ENCODE data around the gene ZNF32. TPM values are rescaled to one million over a fixed set of nuclear protein-coding genes. Genes with fewer than 3 reads are reported as not detected.

Gene ZNF32
- total and polyA plus RNA-seq, 2 of the 8 experiments (the other 6 are each of a cell fraction or from before 2014, with no cell fraction given) = 17.2 to 22.5 TPM

GRCh38 chr10:43640603-43641002 is 8.1 kb downstream of the ZNF32 start:
- no peak overlapping the region for H2BK20ac ChIP-seq (ENCODE audit: low read length)
- POLR2A ChIA-PET (ENCODE audit: partially characterized antibody) = no interaction called here
- H3K9ac ChIP-seq (replicated peaks in 1 of 4; ENCODE audit: extremely low read depth in 1 of 4, low read depth in 3 of 4, low read length in 3 of 4) = no peak overlapping the region
- no peaks in the 10 kb centered on the region for H4K20me1 ChIP-seq (replicated peaks in 1 of 2; ENCODE audit: control insufficient read depth in 1 of 2, insufficient read depth in 2 of 2, low read length in 2 of 2)
- DNase-seq (ENCODE audit: low read depth in 1 of 2, low spot score in 2 of 2) = no peak
- no peak overlapping the region for H3K23ac ChIP-seq (ENCODE audit: insufficient read length)
- H4K5ac ChIP-seq (ENCODE audit: insufficient read length, low read depth, low read length) = no peak overlapping the region
- no peaks in the 10 kb centered on the region for H3K4me1 ChIP-seq (replicated peaks in 1 of 4; ENCODE audit: control insufficient read depth in 3 of 4, insufficient read depth in 4 of 4, low read length in 3 of 4)
- H4K8ac ChIP-seq (ENCODE audit: extremely low read depth, insufficient read depth, low read length) = no peak overlapping the region
- H2BK12ac ChIP-seq (ENCODE audit: low read depth, low read length) = no peak overlapping the region
- H3K36me3 ChIP-seq (ENCODE audit: control insufficient read depth in 2 of 4, insufficient read depth in 4 of 4, low read length in 3 of 4) = peaks cover 4 to 36% (median 21%) of the 10 kb centered on the region in 4 experiments
- H3K56ac ChIP-seq (replicated peaks; ENCODE audit: insufficient read length, low read depth, low read length) = no peak overlapping the region
- CTCF ChIA-PET (ENCODE audit: partially characterized antibody) = no interaction called here
- no peak for TF ChIP-seq POLR2A (IDR thresholded peaks at IDR 0.05; ENCODE audit: control extremely low read depth in 1 of 2, low read depth in 2 of 2, low read length in 2 of 2)
- TF ChIP-seq EGR1 (IDR thresholded peaks at IDR 0.05; ENCODE audit: borderline replicate concordance, low read depth, low read length) = no peak
- TF ChIP-seq SAP30 (IDR thresholded peaks at IDR 0.05; ENCODE audit: insufficient read depth, insufficient replicate concordance, low read length) = no peak
- TF ChIP-seq RNF2 (IDR thresholded peaks at IDR 0.05; ENCODE audit: borderline replicate concordance, low read depth, low read length, missing control alignments, poor library complexity, severe bottlenecking) = no peak
- no peak overlapping the region for H3K4me3 ChIP-seq (ENCODE audit: extremely low read depth in 1 of 4, insufficient read depth in 2 of 4, low read depth in 3 of 4, low read length in 4 of 4)
- H3K27me3 ChIP-seq (replicated peaks in 1 of 4; ENCODE audit: control insufficient read depth in 3 of 4, extremely low read depth in 1 of 4, insufficient read depth in 3 of 4, low read length in 3 of 4) = no peaks in the 10 kb centered on the region
- no peak overlapping the region for H2BK5ac ChIP-seq (ENCODE audit: low read depth, low read length)
- H3K79me2 ChIP-seq (ENCODE audit: control insufficient read depth in 1 of 2, insufficient read depth in 2 of 2, low read length in 2 of 2) = no peaks in the 10 kb centered on the region
- no peak overlapping the region for H2BK15ac ChIP-seq (ENCODE audit: low read length)
- peaks cover 39 to 44% of the 10 kb centered on the region in 2 experiments for H3K9me3 ChIP-seq (ENCODE audit: insufficient read depth in 2 of 2, low read depth in 1 of 2, low read length in 1 of 2)
- H2AFZ ChIP-seq (ENCODE audit: low read length) = no peak overlapping the region
- no peaks in the 10 kb centered on the region for H3K79me1 ChIP-seq (ENCODE audit: low read depth, low read length)
- H3K14ac ChIP-seq (ENCODE audit: insufficient read length) = no peak overlapping the region
- no peak overlapping the region for H3K4me2 ChIP-seq (ENCODE audit: insufficient read depth in 1 of 2, low read depth in 2 of 2, low read length in 2 of 2)
- FAIRE-seq = no peak
- no peak overlapping the region for H2BK120ac ChIP-seq (replicated peaks; ENCODE audit: low read depth, low read length)
- no peak overlapping the region for H4K91ac ChIP-seq (replicated peaks; ENCODE audit: insufficient read length, low read length)
- no peak overlapping the region for H2AK5ac ChIP-seq (ENCODE audit: low read depth, low read length)
- no peaks in the 10 kb centered on the region for H3K23me2 ChIP-seq (ENCODE audit: low read depth, low read length)
- H3K4ac ChIP-seq (replicated peaks; ENCODE audit: insufficient read length, low read depth, low read length) = no peak overlapping the region
- H3K27ac ChIP-seq (ENCODE audit: low read depth, low read length) = no peak overlapping the region
- H3K18ac ChIP-seq (ENCODE audit: extremely low read depth, low read length) = no peak overlapping the region
